Lower lobe of right lung (tissue), 2 donors: Measurements from ENCODE around the gene TNFAIP8L1. TPM values are rescaled to one million over a fixed set of nuclear protein-coding genes. Genes with fewer than 3 reads are reported as not detected.
A peak's percentile ranks its signal among the peaks of the same experiment; 100 is the strongest.

ENCODE experiments used
- ATAC-seq, 2 donors: fragments of 200-7000 bp; cut with Tn5 transposase; one replicate each; pipeline ENCODE4 v1.9.1; 2020 to 2022; ENCODE audit warnings: mild to moderate bottlenecking in 2 of 2, moderate library complexity in 2 of 2
- DNase-seq: peaks from one replicate; pipeline ENCODE4 v3.0.0-alpha.2; 2020
- H3K27ac ChIP-seq: fragments of 200-600 bp; one replicate; pipeline ENCODE4 v1.8.0; 2022
- H3K27me3 ChIP-seq: fragments of 200-600 bp; one replicate; pipeline ENCODE4 v1.8.0; 2022; ENCODE audit warnings: low read depth
- H3K36me3 ChIP-seq: fragments of 200-600 bp; one replicate; pipeline ENCODE4 v1.8.0; 2022; ENCODE audit warnings: mild to moderate bottlenecking
- H3K4me1 ChIP-seq: fragments of 200-600 bp; one replicate; pipeline ENCODE4 v1.8.0; 2022
- H3K4me3 ChIP-seq: fragments of 200-600 bp; one replicate; pipeline ENCODE4 v1.8.0; 2022; ENCODE audit warnings: mild to moderate bottlenecking
- H3K9me3 ChIP-seq: fragments of 200-600 bp; one replicate; pipeline ENCODE4 v1.8.0; 2022
- intact Hi-C: fragments of 100-400 bp; cut with DNase I; formaldehyde crosslinking; loops from one replicate; pipeline ENCODE4 v1.11.0; 2022
- total RNA-seq: library from RNA; stranded (reverse); fragmentation: NEBNext Ultra II Directional; extraction: Animal tissue kit (Norgen Biotek cat#: 25700); gene quantifications from one replicate; pipeline ENCODE4 v1.2.1, GENCODE V29; 2021
- TF ChIP-seq, protein P1 (sequence below): fragments of 200-600 bp; IDR thresholded peaks from one replicate; pipeline ENCODE4 v1.8.0; 2022; ENCODE audit warnings: antibody characterized with exemption, mild to moderate bottlenecking
- donor health status: DM: no; HTN: yes; CAD: no; lungs with severe emphysema.

Gene TNFAIP8L1
- total RNA-seq, 1 donor from 2014 or later = 11.2 TPM

DNA sequence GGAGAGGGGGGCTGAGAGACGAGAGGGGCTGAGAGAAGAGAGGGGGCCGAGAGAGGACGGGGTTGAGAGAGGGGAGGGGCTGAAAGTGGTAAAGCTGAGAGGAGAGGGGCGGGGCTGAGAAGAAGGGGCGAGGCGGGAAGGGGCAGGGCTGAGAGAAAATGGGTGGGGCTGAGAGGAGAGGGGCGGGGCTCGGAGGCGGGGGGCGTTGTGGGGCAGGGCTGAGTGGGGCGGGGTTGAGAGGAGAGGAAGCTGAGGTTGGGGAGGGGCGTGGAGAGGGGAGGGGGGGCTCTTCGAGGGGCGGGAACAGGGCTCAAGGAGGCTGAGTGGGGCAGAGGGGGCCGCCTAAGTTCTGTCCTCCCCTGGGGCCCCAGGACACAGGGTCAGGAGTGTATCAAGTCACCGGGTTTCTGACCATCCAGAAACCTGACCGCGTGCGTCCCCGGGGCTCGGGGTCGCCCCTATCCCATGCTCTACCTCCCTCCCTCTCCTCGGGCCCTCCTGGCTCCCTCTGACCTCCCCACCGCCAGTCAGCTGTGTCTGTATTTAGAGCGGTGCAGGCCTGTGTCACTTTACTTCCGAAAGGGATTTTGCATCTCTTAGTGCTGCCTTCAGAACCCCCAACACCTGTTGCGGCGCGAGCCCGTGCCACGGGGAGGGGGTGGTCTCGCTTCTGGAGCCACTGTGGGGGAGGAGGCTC is 41.2 kb upstream of the TNFAIP8L1 start:
- Histone ChIP-seq H3K4me3 (peak overlapping the region; percentile 14), H3K27me3 (peaks cover 73% of the 10 kb centered on the region), H3K9me3 (no peaks in the 10 kb centered on the region), H3K36me3 (no peaks in the 10 kb centered on the region), H3K27ac (no peak overlapping the region), H3K4me1 (no peaks in the 10 kb centered on the region)
- intact Hi-C loops = no loop called here
- ATAC-seq (peak; percentile 54 to 60), DNase-seq (peak; percentile 49)
- TF ChIP-seq, protein P1, sequence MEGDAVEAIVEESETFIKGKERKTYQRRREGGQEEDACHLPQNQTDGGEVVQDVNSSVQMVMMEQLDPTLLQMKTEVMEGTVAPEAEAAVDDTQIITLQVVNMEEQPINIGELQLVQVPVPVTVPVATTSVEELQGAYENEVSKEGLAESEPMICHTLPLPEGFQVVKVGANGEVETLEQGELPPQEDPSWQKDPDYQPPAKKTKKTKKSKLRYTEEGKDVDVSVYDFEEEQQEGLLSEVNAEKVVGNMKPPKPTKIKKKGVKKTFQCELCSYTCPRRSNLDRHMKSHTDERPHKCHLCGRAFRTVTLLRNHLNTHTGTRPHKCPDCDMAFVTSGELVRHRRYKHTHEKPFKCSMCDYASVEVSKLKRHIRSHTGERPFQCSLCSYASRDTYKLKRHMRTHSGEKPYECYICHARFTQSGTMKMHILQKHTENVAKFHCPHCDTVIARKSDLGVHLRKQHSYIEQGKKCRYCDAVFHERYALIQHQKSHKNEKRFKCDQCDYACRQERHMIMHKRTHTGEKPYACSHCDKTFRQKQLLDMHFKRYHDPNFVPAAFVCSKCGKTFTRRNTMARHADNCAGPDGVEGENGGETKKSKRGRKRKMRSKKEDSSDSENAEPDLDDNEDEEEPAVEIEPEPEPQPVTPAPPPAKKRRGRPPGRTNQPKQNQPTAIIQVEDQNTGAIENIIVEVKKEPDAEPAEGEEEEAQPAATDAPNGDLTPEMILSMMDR = no peak

DNA sequence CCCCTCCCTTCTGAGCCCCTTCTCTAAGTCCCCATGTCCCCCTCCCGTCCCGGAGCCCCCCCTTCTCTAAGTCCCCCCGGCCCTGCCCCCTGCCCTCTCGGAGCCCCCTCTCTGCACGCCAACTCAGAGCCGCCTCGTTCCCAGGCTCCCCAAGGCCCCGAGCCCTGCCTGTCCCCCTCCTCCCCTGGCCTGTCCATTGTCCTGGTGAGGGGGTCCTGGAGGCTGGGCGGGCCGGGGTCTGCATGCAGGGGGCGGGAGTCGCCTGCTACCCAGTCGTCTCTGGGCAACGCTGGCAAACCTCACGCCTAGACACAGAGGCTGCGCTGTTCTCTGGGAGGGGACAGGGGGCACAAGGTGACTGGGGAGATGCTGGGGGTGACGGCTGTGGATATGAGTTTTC is 40.6 kb upstream of the TNFAIP8L1 start:
- peak in 1 of 2 donors; percentile 11 for ATAC-seq
- H3K4me1 ChIP-seq = no peaks in the 10 kb centered on the region
- H3K36me3 ChIP-seq = no peaks in the 10 kb centered on the region
- no peak for DNase-seq
- no peak overlapping the region for H3K4me3 ChIP-seq
- H3K27ac ChIP-seq = no peak overlapping the region
- TF ChIP-seq, protein P1 = no peak
- H3K9me3 ChIP-seq = no peaks in the 10 kb centered on the region
- intact Hi-C loops = no loop called here
- H3K27me3 ChIP-seq = peaks cover 76% of the 10 kb centered on the region

DNA sequence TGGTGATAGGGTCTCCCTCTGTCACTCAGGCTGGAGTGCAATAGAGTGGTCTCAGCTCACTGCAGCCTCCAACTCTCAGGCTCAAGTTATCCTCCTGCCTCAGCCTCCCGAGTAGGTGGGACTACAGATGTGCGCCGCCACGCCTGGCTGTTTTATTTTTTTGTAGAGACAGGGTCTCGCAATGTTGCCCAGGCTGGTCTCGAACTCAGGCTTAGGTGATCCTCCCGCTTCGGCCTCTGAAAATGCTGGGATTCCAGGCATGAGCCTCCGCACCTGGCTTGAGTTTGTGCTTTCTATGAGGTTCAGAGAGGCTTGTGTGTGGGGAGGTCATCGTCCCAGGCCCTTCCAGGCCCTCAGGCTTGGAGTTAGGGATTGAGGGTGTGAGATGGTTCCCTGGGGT is 39.2 kb upstream of the TNFAIP8L1 start:
- ATAC-seq = no peak
- Histone ChIP-seq H3K27me3 (peaks cover 69% of the 10 kb centered on the region), H3K36me3 (no peaks in the 10 kb centered on the region), H3K4me3 (no peak overlapping the region), H3K9me3 (no peaks in the 10 kb centered on the region), H3K4me1 (no peaks in the 10 kb centered on the region), H3K27ac (no peak overlapping the region)
- TF ChIP-seq, protein P1 = no peak
- intact Hi-C loops = no loop called here
- no peak for DNase-seq

DNA sequence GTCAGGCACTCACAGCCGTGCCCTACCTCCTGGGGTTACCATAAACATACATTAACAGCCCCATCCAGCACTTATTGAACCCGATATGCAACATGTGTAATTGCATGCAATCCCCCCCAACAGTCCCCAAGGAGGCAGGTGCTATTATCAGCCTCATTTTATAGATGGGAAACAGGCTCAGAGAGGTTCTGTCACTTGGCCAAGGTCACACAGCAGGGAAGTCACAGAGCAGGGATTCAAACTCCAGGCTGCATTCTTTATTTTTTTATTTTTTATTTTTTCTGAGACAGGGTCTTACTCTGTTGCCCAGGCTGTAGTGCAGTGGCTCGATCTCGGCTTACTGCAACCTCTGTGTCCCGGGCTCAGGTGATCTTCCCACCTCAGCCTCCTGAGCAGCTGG is 38.4 kb upstream of the TNFAIP8L1 start:
- TF ChIP-seq, protein P1 = no peak
- peaks cover 69% of the 10 kb centered on the region for H3K27me3 ChIP-seq

DNA sequence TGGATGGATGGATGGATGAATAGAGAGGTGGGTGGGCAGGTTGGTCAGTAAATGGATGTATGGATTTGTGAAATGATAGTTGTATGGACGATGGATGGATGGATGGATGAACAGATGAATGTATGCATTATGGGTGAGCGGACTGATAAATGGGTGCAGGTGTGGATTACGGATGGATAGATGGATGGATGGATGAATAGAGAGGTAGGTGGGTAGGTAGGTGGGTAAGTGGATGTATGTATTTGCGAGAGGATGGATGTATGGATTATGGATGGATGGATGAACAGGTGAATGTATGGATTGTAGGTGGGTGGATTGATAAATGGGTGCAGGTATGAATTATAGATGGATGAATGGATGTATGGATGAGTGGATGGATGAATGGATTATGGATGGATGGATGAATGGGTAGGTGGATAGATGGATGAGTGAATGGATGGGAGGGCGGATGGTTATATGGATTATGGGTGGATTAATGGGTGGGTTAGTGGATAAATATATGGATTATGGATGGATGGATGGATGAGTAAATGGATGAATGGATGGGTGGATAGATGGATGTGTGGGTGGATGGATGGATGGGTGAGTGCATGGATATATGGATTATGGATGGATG is 37.0 kb upstream of the TNFAIP8L1 start:
- ATAC-seq (no peak), DNase-seq (no peak)
- Histone ChIP-seq H3K4me1 (no peaks in the 10 kb centered on the region), H3K27ac (no peak overlapping the region), H3K36me3 (no peaks in the 10 kb centered on the region), H3K9me3 (no peaks in the 10 kb centered on the region), H3K4me3 (no peak overlapping the region), H3K27me3 (peaks cover 67% of the 10 kb centered on the region)
- TF ChIP-seq, protein P1 = no peak
- intact Hi-C loops = no loop called here

More for the DNA sequence above, 38.4 kb upstream of the TNFAIP8L1 start:
- H3K9me3 ChIP-seq = no peaks in the 10 kb centered on the region
- ATAC-seq = no peak
- intact Hi-C loops = no loop called here
- no peak overlapping the region for H3K27ac ChIP-seq
- H3K4me3 ChIP-seq = no peak overlapping the region
- no peak for DNase-seq
- no peaks in the 10 kb centered on the region for H3K4me1 ChIP-seq
- H3K36me3 ChIP-seq = no peaks in the 10 kb centered on the region
